T-helper 2 cell (primary cell): ENCODE data around the gene PPP4R4.
"Not testable (repeated sequence)": the region's sequence is repeated elsewhere in the genome, so short reads cannot be mapped to it uniquely, and the experiment has no call there.

Experiments used
- DNase-seq, 5 experiments: peaks; one replicate each; pipeline versions ENCODE4 v3.0.0 to v3.0.0-alpha.2; 2012 to 2022

Gene PPP4R4

DNA sequence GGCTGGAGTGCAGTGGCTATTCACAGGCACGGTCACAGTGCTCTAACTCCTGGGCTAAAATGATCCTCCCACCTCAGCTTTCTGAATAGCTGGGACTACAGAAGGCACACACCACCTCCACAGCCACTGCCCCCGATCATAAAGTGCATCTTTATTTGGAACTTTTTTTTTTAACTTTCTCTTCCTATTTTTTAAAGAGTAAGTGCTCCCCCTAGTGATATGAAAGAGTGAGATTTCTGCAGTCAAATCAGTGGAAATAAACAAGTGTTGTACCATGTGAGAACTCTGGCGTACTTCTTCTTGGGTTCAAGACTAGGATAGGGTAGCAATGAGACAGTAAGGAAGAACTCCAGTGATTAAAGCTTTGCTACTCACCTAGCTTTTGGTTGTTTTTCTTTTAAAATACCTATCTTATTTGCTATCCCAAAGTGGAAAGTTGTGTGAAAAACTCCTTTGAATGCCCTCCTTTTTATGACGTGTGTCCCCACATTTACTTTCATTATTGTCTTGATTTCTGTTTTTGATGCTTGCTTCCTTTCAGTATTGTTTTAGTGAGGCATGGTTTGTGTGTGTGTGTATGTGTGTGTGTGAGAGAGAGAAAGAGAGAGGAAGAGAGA, 6.6 kb downstream of the PPP4R4 start:
- DNase-seq, result peak in 2 of 5 experiments; percentile 50 to 82

DNA sequence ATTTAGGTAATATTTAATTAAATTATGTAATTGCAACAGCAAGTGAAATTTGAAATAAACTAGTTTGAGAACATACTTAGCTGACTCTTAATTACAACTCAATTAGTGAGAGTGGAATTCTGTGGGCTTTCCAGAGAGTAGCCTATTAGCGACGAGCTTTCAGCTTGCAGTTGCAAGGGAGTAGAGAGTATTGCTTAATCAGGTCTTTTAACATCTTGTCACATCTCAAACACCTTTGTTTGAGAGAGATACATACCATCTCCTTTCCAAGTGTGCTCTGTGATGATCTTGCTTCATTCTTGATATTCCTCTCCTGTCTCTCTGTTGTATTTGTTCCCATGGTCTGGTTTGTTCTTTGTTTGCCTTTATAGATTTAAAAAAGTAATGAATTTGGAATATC, 7.7 kb downstream of the PPP4R4 start:
- no peak for DNase-seq

DNA sequence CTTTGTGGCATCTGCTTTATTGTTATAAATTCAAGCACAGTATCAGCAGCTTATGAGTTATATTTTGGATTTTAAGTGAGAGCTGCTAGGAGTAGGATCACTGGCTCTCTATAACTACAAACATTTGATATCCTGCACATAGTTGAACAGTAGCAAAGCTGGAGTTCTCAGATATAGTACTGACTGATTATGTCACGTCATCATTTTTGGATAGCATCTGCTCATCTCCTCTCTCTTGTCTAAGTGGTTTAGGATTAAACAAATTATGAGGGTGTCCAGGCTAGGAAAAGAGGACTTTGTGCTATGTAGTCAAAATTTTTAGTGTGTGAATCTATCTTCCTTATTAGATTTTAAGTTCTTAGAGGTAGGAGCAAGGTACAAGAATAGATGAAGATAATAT, 18.4 kb downstream of the PPP4R4 start:
- no peak for DNase-seq

DNA sequence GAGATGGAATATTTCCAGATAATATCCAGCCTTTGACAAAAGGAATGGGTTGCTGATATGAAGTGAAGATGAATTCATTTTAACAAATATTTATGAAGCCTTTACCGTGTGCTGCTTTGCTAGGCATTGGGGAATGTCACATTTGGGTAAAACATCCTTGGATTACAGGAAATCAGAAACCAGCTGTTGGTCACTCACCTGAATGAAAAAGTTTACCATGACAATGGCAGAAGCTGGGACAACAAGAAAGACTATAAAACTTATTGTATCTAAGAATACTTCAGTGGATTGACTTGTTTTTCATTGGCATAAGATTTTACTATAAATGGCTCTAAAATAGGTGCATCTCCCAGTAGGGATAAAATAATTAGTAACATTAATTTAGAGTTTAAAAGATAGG, 19.7 kb downstream of the PPP4R4 start:
- DNase-seq, result no peak

DNA sequence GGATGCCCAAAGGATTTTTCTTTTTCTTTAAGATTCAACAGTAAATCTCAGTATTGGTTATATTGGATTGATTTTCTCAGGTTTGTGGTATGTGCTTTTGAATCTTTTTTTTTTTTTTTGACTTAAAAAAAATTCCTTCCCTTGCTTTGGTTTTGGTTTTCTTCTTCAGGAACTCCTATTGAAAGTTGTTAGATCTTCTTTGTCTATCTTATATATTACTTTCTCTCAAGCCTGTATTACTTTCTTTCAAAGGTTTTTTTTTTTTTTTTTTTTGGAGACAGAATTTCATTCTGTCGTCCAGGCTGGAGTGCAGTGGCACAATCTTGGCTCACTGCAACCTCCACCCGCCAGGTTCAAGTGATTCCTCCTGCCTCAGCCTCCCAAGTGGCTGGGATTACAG, 21.9 kb downstream of the PPP4R4 start:
- no peak for DNase-seq

DNA sequence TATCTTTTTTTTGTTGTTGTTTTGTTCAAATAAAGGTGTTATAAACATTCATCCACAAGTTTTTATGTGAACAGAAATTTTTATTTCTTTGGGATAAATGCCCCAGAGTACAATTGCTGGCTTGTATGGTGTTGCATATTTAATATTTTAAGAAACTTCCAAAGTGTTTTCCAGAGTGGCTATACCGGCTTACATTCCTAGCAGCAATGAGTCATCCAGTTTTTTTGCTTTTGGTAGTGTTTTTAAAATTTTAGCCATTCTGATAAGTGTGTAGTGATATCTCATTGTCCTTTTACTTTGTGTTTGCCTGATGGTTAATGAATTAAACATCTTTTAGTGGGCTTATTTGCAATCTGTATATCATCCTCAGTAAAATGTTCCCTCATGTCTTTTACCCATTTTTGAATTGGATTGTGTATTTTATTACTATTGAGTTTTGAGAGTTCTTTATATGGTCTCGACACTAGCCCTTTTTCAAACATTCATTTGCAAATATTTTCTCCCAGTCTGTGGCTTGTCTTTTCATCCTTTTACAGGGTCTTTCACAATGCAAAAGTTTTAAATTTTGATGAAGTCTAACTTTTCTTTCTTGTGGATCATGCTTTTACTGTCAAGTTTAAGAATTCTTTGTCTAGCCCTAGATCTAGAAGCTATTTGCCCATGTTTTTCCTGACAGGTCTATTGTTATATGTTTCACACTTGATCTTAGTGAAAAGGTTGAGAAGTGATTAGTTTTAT, 29.5 kb downstream of the PPP4R4 start:
- DNase-seq, result no peak

DNA sequence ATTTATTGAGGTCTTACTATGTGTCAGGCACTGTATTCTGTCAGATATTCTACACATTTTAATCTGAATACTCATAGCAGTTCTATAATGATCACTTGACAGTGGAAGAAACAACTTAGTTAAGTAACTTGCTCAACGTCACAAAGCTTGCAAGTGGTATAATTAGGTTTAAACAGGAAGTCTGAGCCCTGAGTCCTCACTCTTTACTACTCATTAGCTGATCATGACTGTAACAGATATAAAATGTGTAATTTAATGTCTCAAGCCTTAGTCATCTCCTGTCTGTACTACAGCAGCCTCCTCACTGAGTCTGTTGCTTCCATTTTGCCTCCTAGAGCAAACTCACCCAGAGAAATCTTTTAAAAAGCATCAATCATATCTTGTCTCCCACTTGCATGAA, 38.9 kb downstream of the PPP4R4 start:
- DNase-seq, result no peak

DNA sequence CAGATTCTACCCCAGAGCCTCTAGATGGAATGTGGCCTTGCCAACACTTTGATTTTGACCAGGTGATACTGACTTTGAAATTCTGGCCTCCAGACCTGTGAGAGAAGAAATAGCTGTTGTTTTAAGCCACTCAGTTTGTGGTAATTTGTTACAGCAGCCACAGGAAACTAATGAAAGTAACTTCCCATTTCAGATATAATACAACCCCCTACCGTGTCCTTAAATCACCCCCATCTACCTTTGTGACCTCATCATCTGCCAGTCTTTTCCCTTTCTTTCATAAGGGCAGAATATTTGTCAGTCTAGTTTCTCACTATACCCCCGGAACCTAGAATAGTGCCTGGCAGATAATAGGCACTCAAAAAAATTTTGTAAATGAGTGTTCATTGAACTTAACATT, 39.6 kb downstream of the PPP4R4 start:
- DNase-seq, result no peak

DNA sequence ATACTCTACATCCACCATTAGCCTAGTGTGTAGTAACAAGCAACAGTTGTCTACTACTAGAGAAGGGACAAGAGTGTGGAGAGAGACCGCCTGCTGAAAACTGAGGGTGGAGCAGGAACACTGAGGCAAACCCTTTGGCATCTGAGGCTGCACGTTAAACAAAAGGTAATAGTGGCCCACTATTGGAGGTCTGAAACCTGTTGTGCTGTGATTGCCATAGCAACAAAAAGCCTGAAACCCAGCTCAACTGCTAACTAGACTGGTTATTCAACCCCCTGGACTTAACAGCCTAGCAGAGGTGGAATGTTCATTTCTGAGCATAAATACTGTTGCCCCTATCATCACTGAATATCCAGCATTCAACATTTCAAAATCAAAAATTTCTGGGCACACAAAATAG, 43.0 kb downstream of the PPP4R4 start:
- no peak for DNase-seq

DNA sequence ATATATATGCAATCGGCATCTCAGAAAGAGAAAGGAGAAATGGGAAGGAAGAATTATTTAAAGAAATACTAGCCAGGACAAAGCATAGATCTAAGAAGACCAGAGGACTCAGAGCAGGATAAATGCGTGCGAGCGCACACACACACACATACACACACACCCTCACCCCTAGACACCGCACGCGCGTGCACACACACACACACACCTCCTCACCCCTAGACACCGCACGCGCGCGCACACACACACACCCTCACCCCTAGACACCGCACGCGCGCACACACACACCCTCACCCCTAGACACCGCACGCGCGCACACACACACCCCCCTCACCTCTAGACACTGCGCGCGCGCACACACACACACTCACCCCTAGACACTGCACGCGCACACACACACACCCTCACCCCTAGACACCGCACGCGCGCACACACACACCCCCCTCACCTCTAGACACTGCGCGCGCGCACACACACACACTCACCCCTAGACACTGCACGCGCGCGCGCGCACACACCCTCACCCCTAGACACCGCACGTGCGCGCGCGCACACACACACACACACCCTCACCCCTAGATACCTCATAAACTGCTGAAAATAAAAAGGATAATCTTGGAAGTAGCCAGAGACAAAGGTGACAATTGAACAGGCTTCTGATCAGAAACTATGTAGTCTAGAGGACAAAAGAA, 44.2 kb downstream of the PPP4R4 start:
- peak in 1 of 5 experiments; percentile 65 for DNase-seq

DNA sequence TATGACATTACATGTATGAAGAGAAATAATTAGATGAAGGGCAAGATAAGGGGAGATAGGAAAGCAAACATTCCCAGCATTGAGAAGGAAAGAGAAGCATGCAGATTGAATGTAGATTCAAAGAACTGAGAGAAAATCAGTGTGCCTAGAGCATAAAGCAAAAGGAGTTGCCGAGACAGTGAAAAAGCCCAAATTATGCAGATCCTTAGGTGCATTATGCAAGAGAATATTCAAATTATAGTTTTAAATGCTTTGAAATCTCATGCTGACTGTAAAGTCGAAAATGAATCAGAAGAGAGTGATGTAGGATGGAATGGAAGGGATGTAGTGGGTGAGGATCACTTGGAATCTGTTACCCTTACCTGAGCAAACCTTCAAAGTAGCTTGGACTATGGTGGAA, 49.9 kb downstream of the PPP4R4 start:
- no peak for DNase-seq

DNA sequence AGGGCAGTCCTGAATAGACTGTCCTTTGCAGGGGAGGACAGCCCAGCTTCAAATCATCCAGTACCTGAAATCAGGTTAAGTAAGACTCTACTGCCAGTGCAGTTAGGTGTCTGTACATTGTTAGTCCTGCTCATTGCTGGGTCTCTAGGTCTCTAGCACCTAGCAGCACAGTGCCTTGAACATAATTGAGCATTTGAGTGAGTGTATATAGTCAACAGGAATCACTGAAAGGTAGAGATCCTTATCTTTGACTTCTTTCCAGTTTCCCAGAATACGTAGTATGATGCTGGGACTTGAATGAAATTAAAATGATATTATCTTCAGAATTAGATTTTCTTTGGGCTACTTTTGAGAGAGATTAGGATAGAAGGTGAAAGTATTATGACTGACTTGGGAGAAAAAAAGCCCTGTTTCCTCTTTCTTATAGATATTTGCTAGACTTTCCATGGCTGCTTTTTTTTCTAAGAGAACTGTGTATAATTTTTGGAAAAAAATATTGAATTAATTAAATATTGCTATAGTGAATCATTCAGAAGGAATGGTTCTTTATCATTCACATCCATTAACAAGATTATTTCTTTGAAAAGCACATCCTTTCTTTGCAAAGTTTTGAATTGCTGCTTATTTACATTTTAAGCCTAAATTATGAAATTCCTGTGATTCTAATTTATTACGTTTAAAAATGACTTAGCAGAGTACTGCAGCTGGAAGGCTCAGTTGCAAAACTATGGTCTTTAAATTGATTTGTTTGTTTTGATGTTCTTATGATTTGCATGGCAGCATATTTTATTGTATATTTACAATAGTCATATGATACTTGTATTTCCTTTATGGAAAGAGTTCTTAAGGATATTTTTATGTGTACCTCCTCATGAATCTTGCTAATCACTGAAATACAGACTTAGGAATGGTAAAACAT, 51.6 kb downstream of the PPP4R4 start:
- no peak for DNase-seq

DNA sequence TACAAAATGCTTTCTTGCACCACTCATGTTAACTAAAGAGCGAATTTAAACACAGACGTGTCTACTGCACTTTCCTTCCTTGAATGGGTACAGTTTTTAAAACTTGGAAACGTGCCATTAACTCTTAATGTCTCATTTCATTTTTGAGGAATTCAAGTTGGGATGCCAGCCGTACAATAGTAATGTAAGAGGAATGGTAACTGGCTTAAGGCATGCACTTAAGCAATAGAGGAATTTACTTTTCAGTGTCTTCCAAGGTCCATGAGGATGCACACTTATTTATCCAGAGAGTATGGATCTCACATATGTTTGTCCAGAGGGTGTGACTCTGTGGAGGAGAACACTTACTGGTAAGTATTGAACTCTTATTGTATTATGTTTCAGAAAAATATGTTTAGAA, 52.9 kb downstream of the PPP4R4 start:
- no peak for DNase-seq

DNA sequence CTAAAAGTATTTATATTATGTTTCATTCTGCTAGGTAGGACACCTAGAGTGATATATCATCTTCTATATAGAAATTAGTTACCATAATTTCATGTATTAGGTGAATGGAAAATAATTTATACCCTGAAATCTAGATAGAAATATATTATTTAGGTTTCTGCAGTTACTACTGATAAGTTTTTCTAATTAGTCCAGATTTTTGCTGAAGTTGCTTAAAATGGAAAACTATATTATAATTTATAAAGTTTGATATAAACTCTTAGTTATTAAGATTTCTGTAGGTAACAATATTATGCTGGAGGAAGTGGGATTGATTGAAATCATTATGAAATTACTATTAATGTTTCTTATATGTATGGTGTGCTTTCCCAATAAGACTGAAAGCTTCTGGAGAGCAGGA, 62.9 kb downstream of the PPP4R4 start:
- DNase-seq, result no peak

DNA sequence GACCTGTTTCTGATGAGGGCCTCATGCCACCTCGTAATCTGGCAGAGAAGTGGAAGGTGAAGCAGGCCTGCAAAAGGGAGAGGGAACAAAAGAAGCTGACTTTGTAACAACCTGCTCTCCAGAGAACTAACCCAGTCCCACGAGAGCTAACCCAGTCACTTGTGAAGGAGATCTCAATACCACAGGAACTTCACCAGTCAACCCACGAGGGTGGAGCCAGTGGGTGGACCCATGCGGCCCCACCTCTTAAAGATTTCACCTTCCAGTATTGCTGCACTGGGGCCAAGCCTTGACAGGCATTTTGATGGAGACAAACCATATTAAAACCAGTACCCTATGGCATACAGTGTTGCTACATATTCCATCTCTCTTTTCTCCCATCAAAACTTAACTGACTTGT, 63.9 kb downstream of the PPP4R4 start:
- no peak for DNase-seq

DNA sequence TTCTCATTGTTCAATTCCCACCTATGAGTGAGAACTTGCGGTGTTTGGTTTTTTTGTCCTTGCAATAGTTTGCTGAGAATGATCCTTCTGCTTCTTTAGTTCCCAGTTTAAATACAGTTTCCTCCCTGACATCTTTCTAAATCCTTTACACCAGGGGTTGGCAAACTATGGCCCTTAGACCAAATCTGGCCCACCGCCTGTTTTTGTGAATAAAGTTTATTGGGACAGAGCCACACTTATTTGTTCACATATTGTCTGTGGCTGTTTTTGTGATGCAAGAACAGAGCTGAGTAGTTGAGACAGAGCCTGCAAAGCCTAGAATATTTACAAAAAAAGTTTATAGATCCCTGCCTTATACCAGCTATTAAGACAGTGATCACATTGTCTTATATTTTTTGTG, 65.3 kb downstream of the PPP4R4 start:
- DNase-seq, result no peak

DNA sequence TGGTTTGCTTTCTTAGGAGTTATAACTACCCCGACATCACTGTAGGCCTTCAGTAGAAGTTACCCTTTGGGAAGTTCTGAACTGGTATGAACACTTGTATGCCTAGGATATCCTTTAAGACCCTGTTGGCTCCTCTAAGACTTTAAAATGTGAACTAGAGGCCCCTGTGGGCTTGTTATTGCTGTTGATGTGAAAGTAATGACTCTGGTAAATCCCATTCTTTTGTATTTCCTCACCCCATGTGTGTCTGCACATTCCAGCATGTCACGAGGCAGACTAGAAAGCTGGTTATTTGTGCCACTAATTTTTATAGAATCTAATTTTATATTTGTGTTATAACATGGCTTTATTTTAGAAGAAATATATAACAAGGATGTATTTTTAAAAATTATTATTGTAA, 70.1 kb downstream of the PPP4R4 start:
- DNase-seq, result no peak

DNA sequence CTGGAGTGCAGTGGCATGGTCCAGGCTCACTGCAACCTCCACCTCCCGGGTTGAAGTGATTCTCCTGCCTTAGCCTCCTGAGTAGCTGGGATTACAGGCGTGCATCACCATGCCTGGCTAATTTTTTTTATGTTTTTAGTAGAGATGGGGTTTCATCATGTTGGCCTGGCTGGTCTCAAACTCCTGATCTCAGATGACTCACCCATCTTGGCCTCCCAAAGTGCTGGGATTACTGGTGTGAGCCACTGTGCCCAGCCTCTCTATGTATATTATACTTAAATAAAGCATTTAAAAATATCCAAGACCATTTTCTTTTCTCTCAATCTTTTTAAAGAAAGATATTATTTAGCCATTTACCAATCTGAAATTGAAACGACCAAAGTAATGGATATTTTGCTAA, 90.1 kb downstream of the PPP4R4 start:
- not testable (repeated sequence) for DNase-seq

DNA sequence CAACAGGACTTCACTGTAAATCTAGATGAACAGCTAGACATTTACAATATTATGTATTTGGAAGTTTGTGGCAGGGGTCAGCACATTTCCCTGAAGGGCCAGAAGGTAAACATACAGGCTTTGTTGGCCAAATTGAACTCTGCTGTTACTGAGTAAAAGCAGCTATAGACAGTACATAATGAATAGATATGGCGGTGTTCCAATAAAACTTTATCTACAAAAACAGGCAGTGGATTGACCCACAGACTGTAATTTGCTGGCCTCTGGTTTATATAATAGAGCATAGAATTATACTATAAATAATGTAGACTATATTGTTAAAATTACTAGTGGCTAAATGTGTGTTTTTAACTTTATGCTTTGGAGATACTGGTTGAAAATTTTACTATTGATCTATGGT, 93.2 kb downstream of the PPP4R4 start:
- DNase-seq, result no peak

DNA sequence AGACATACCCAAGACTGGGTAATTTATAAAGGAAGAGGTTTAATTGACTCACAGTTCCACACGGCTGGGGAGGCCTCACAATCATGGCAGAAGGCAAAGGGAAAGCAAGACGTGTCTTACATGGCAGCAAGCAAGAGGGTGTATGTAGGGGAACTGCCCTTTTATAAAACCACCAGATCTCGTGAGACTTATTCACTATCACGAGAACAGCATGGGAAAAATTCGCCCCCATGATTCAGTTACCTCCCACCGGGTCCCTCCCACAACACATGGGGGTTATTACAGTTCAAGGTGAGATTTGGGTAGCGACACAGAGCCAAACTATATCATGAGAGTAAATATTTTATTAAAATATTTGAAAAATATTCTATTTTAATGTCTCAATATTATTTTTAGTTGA, 94.5 kb downstream of the PPP4R4 start:
- not testable (repeated sequence) for DNase-seq

DNA sequence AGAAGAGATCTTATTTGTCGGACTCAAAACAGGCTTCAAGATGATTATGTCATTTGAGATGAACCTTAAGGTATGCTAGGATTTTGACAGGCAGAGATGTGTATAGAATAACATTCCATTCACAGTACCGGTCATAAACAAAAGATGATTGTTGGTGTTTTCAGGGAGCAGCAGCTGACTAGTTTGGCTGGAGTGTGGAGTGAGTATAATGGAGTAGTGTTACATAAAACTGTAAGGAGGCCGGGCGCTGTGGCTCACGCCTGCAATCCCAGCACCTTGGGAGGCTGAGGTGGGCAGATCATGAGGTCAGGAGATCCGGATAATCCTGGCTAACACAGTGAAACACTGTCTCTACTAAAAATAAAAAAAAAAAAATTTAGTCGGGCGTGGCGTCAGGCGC, 95.0 kb downstream of the PPP4R4 start:
- DNase-seq, result no peak

DNA sequence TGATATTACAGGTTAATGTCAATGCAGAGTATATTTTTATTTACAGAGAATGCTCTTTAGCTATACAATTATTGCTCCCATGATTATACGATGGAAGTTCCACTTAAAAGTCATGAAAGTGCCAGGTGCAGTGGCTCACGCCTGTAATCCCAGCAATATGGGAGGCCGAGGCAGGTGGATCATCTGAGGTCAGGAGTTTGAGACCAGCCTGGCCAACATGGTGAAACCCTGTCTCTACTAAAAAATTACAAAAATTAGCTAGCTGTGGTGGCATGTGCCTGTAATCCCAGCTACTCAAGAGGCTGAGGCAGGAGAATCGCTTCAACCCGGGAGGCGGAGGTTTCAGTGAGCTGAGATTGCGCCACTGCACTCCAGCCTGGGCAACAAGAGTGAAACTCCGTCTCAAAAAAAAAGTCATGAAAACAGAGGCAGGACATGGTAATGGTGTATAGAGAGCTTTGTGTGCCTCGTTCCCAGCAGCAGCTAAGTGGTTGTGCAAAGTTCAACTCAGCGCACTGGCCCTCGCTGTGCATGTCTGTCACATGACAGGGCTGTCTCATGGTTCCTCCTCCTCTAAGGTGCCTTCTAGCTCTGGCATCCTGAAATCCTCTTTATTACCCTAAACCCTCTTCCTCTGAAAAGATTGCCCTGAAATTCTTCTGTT, 102.9 kb downstream of the PPP4R4 start:
- DNase-seq, result not testable (repeated sequence)

DNA sequence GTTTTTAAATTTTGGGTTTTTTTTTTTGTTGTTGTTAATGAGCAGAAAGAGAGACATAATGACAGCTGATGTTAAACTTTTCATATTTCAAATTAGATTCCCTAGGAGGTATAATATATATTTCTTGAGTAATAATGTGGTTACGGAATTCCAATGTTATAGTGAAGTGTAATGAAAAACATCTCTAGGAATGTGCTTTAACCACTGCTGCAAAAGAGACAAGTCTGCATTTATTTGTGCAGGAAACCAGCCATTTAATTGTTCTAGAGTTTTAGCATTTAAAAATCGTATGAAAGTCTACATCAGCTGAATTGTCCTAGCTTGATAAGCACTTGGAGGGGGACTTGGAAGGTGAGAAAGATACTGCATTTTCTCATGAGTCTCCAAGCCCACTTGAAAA, 104.6 kb downstream of the PPP4R4 start:
- no peak for DNase-seq
